Dermis microvascular lymphatic vessel endothelial cell (primary cell): ENCODE results near the gene APBB2. TPM values are rescaled to one million over a fixed set of nuclear protein-coding genes. Genes with fewer than 3 reads are reported as not detected.

Source experiments
- DNase-seq, 2 donors: peaks; one replicate each; pipeline versions ENCODE4 v3.0.0 to v3.0.0-alpha.2; 2010; ENCODE audit warnings: low read depth in 2 of 2
- total RNA-seq: library from RNA; depleted of rRNA; stranded (reverse); fragments of >200 nt; gene quantifications from 2 replicates; pipeline ENCODE4 v1.2.1, GENCODE V29; 2014

The APBB2 gene
- total RNA-seq, 1 donor from 2014 or later = 30.9 TPM

DNA sequence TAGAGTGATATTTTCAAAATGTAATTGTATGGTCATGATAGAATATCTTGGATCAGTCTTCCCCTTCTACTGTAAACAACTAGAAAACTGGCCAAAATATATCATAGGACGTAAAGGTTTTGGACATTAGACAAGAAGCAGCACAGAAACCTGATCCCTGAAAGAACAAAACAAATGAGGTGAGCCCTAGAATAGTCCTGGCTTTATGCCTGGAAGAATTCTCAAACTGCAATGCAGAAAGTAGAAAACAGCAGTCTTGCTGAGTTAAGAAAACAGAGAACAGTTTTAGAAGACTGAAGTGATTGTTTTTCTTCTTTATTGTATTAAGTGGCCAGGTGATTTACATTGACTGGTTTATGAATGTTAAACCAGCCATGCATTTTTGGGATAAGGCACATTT is 445.1 kb downstream of the APBB2 start:
- no peak for DNase-seq

DNA sequence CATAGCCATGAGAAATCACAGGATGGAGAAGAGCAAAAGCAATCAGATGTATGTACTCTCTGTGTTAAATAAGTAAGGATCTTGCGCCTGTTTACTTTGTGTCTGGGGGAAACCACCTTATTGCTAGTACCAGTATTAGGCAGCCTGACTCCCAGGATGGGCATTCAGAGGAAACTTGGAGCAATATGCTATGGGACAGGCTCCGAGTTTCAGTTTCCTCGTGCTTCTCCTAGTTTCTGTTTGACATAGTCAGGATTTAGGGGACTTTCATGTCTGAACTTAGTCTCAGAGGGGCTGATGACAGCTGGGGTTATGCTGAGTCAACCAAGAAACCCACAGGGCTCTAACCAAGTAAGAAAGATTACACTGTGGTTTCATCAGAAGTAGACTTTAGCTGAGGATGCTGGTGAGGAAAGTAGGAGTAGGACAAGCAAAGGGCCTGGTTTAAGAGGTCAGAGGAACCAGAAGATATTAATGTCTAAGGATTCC is 451.1 kb downstream of the APBB2 start:
- no peak for DNase-seq

Other genes with a start within 250 kb of the APBB2 start
- gene UCHL1, start 42.4 kb upstream of the APBB2 start, total RNA-seq = 24.9 and 49.9 TPM in 2 replicates